Measurements from ENCODE around the gene UNC80. TPM values are rescaled to one million over a fixed set of nuclear protein-coding genes. Genes with fewer than 3 reads are reported as not detected.
"Not testable (repeated sequence)": the region's sequence is repeated elsewhere in the genome, so short reads cannot be mapped to it uniquely, and the experiment has no call there.

UNC80 gene
- total RNA-seq, 4 donors from 2014 or later = 0.04 to 0.80 (median 0.21) TPM; not detected in 1

DNA sequence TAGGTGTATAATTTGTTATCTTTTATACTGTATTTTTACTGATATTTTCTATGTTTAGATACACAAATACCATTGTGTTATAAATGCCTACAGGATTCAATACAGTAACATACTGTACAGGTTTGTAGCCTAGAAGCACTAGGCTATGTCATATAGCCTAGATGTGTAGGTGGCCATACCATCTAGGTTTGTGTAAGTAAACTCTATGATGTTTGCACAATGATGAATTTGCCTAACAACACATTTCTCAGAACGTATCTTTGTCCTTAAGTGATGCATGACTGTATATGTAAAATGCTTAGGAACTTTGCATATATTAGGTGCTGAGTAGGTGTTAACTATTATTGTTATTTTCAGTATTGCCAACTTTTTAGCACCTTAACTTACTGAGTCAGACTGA is 17.3 kb downstream of the UNC80 start:
- DNase-seq (ENCODE audit: low spot score in 2 of 2) = no peak
- H3K36me3 ChIP-seq = no peaks in the 10 kb centered on the region
- no peaks in the 10 kb centered on the region for H3K4me1 ChIP-seq
- no peak overlapping the region for H3K27ac ChIP-seq
- no peaks in the 10 kb centered on the region for H3K27me3 ChIP-seq
- no peaks in the 10 kb centered on the region for H3K9me3 ChIP-seq
- H3K4me3 ChIP-seq = no peak overlapping the region
- WGBS = 48% methylated on average over 1 of the region's 1 CpG
- TF ChIP-seq EP300 (IDR thresholded peaks at IDR 0.05) (no peak), POLR2AphosphoS5 (IDR thresholded peaks at IDR 0.05) (no peak), POLR2A (IDR thresholded peaks at IDR 0.05) (no peak)
- TF ChIP-seq, protein P1, sequence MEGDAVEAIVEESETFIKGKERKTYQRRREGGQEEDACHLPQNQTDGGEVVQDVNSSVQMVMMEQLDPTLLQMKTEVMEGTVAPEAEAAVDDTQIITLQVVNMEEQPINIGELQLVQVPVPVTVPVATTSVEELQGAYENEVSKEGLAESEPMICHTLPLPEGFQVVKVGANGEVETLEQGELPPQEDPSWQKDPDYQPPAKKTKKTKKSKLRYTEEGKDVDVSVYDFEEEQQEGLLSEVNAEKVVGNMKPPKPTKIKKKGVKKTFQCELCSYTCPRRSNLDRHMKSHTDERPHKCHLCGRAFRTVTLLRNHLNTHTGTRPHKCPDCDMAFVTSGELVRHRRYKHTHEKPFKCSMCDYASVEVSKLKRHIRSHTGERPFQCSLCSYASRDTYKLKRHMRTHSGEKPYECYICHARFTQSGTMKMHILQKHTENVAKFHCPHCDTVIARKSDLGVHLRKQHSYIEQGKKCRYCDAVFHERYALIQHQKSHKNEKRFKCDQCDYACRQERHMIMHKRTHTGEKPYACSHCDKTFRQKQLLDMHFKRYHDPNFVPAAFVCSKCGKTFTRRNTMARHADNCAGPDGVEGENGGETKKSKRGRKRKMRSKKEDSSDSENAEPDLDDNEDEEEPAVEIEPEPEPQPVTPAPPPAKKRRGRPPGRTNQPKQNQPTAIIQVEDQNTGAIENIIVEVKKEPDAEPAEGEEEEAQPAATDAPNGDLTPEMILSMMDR (IDR thresholded peaks at IDR 0.05) = no peak

DNA sequence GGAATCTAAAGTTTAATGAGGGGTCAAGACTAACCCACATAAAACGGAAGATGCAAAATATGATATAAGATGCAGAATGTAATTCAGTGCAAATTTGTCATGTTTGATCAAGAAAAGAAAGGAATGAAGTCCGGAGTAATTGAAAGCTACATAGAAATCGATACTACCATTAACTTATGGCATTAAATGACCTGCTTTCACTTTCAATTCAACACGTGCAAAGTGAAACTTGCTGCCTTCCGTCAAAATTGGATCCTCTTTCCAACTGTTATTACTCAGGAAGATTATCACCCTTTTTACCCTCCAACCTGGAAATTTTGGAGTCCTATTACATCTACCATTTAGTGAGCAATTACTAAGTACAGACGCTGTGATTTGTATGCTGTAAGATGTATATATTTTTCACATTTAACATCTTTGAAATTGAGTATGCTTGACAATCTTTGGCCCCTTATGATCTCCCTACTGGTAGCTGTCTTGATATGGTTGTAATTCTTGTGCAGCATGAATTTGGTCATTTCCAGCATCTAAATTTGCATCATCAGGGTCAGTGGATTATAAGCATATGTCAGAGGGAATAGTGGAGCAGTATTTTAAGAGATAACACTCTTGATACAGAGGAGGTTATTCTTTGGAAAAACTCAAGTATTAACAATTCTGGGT is 18.6 kb downstream of the UNC80 start:
- H3K4me3 ChIP-seq = no peak overlapping the region
- TF ChIP-seq POLR2AphosphoS5 (IDR thresholded peaks at IDR 0.05) (no peak), POLR2A (IDR thresholded peaks at IDR 0.05) (no peak), EP300 (IDR thresholded peaks at IDR 0.05) (no peak)
- TF ChIP-seq, protein P1 (IDR thresholded peaks at IDR 0.05) = no peak
- H3K27me3 ChIP-seq = no peaks in the 10 kb centered on the region
- H3K9me3 ChIP-seq = no peaks in the 10 kb centered on the region
- no peak for DNase-seq (ENCODE audit: low spot score in 2 of 2)
- 56% methylated on average over 6 of the region's 6 CpGs for WGBS
- no peaks in the 10 kb centered on the region for H3K36me3 ChIP-seq
- no peak overlapping the region for H3K27ac ChIP-seq
- H3K4me1 ChIP-seq = no peaks in the 10 kb centered on the region

DNA sequence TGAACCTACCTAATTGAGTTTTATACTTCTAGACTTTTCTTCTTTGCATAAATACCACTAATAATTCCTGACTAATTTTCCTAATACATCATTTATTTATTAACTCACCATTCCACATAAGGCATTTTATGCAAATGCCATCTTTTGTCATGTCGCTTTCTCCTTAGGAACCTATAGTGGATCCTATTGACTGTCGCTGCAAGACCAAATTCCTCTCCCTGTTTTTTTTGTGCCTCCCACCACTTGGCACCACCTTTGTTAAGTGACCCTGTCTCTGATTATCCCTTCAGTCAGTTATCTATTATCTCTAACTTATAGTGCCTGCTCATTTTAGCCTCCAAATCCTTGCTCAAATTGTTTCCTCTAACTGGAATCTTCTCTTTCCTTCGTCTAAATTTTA is 19.5 kb downstream of the UNC80 start:
- no peak overlapping the region for H3K4me3 ChIP-seq
- TF ChIP-seq, protein P1 (IDR thresholded peaks at IDR 0.05) = no peak
- no peak for TF ChIP-seq EP300 (IDR thresholded peaks at IDR 0.05)
- TF ChIP-seq POLR2AphosphoS5 (IDR thresholded peaks at IDR 0.05) = no peak
- no peak for TF ChIP-seq POLR2A (IDR thresholded peaks at IDR 0.05)
- H3K36me3 ChIP-seq = no peaks in the 10 kb centered on the region
- H3K4me1 ChIP-seq = no peaks in the 10 kb centered on the region
- H3K27ac ChIP-seq = no peak overlapping the region
- no peak for DNase-seq (ENCODE audit: low spot score in 2 of 2)
- whole genome bisulfite sequencing = 91% methylated on average over 3 of the region's 3 CpGs
- H3K9me3 ChIP-seq = no peaks in the 10 kb centered on the region
- H3K27me3 ChIP-seq = no peaks in the 10 kb centered on the region

DNA sequence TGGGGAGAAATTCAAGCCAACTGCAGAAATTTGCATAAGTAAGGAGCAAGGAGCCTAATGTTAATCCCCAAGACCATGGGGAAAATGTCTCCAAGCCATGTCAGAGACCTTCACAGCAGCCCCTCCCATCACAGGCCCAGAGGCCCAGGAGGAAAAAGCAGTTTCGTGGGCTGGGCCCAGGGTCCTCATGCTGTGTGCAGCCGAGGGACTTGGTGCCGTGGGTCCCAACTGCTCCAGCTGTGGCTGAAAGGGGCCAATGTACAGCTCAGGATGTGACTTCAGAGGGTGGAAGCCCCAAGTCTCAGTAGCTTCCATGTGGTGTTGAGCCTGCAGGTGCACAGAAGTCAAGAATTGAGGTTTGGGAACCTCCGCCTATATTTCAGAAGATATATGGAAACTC is 23.8 kb downstream of the UNC80 start:
- H3K27ac ChIP-seq; H3K27me3 ChIP-seq; H3K9me3 ChIP-seq; H3K4me1 ChIP-seq; H3K36me3 ChIP-seq; H3K4me3 ChIP-seq; DNase-seq (ENCODE audit: low spot score in 2 of 2): not testable (repeated sequence)
- WGBS = 86% methylated on average over 4 of the region's 4 CpGs

DNA sequence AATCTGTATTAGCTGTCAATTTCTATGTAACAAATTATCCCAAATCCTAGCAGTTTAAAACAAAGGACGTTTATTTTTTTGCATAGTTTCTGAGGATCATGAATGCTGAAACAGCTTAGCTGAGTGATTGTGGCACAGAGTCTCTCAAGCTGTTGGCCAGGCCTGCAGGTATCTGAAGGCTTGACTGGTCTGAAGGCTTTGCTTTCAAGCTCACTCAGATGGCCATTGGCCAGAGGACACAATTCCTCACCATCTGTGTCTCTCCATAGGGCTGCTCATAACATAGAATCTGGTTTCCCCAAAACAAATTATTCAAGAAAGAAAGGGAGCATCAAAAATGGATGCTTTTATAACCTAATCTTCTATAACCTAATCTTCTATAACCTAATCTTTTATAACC is 33.7 kb downstream of the UNC80 start:
- H3K27me3 ChIP-seq = no peaks in the 10 kb centered on the region
- no peak for TF ChIP-seq EP300 (IDR thresholded peaks at IDR 0.05)
- no peak for TF ChIP-seq POLR2AphosphoS5 (IDR thresholded peaks at IDR 0.05)
- TF ChIP-seq POLR2A (IDR thresholded peaks at IDR 0.05) = no peak
- TF ChIP-seq, protein P1 (IDR thresholded peaks at IDR 0.05) = no peak
- no peak overlapping the region for H3K27ac ChIP-seq
- 71% methylated on average over 1 of the region's 1 CpG for WGBS
- no peaks in the 10 kb centered on the region for H3K36me3 ChIP-seq
- no peaks in the 10 kb centered on the region for H3K4me1 ChIP-seq
- no peak overlapping the region for H3K4me3 ChIP-seq
- no peaks in the 10 kb centered on the region for H3K9me3 ChIP-seq
- DNase-seq (ENCODE audit: low spot score in 2 of 2) = no peak

DNA sequence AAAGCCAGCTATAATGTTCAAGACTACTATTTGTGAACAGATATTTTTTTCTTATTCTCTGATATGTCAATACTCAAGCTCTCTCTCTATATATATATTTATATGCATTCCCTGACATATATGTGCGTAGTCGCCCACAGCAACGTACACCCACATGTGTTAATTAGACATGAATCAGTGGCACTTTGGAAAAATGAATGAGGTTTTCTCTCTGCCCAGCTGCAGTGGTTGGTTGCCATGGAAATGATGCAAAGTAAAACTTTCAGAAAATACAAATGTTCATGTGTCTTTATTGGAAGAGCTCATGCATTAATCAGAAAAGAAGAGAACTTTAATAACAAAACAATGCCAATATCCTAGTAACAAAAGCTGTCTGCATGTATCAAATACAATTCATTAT is 34.7 kb downstream of the UNC80 start:
- Histone ChIP-seq H3K27ac (no peak overlapping the region), H3K27me3 (no peaks in the 10 kb centered on the region), H3K36me3 (no peaks in the 10 kb centered on the region), H3K4me3 (no peak overlapping the region), H3K9me3 (no peaks in the 10 kb centered on the region), H3K4me1 (no peaks in the 10 kb centered on the region)
- WGBS = 53% methylated on average over 3 of the region's 3 CpGs
- TF ChIP-seq EP300 (IDR thresholded peaks at IDR 0.05) (no peak), POLR2A (IDR thresholded peaks at IDR 0.05) (no peak), POLR2AphosphoS5 (IDR thresholded peaks at IDR 0.05) (no peak)
- TF ChIP-seq, protein P1 (IDR thresholded peaks at IDR 0.05) = no peak
- no peak for DNase-seq (ENCODE audit: low spot score in 2 of 2)
